ENCODE measurements around the gene WDR88.
A peak's percentile ranks its signal among the peaks of the same experiment; 100 is the strongest.

Gene WDR88

GRCh38 chr19:33094436-33095067 lies 37.4 kb upstream of the WDR88 start:
- DNase-seq (ENCODE audit: low read depth) = no peak
- no peak for TF ChIP-seq CTCF (conservative IDR thresholded peaks at IDR 0.05; ENCODE audit: low read depth, low read length)
- no peak overlapping the region for H3K4me3 ChIP-seq (ENCODE audit: low read depth, low read length)

GRCh38 chr19:33096005-33096404 lies 35.9 kb upstream of the WDR88 start:
- H3K4me3 ChIP-seq (ENCODE audit: low read depth, low read length) = no peak overlapping the region
- no peak for DNase-seq (ENCODE audit: low read depth)
- no peak for TF ChIP-seq CTCF (conservative IDR thresholded peaks at IDR 0.05; ENCODE audit: low read depth, low read length)

- TF ChIP-seq CTCF (conservative IDR thresholded peaks at IDR 0.05; ENCODE audit: low read depth, low read length) = no peak
- no peak overlapping the region for H3K4me3 ChIP-seq (ENCODE audit: low read depth, low read length)
- DNase-seq (ENCODE audit: low read depth) = peak; percentile 9
Observed at GRCh38 chr19:33098055-33098534, 33.8 kb upstream of the WDR88 start.

- no peak overlapping the region for H3K4me3 ChIP-seq (ENCODE audit: low read depth, low read length)
- no peak for TF ChIP-seq CTCF (conservative IDR thresholded peaks at IDR 0.05; ENCODE audit: low read depth, low read length)
- no peak for DNase-seq (ENCODE audit: low read depth)
Observed at GRCh38 chr19:33100894-33101644, 30.8 kb upstream of the WDR88 start.

- DNase-seq (ENCODE audit: low read depth) = no peak
- no peak overlapping the region for H3K4me3 ChIP-seq (ENCODE audit: low read depth, low read length)
- no peak for TF ChIP-seq CTCF (conservative IDR thresholded peaks at IDR 0.05; ENCODE audit: low read depth, low read length)
Observed at GRCh38 chr19:33102893-33103292, 29.0 kb upstream of the WDR88 start.

- TF ChIP-seq CTCF (conservative IDR thresholded peaks at IDR 0.05; ENCODE audit: low read depth, low read length) = no peak
- no peak for DNase-seq (ENCODE audit: low read depth)
- no peak overlapping the region for H3K4me3 ChIP-seq (ENCODE audit: low read depth, low read length)
Observed at GRCh38 chr19:33108161-33108560, 23.8 kb upstream of the WDR88 start.

Data from choroid plexus epithelial cell (primary cell).